H9 (cell line): Measurements from ENCODE around the gene GAREM1. TPM values are rescaled to one million over a fixed set of nuclear protein-coding genes. Genes with fewer than 3 reads are reported as not detected.

ENCODE experiments used
- DNase-seq: peaks from one replicate; pipeline ENCODE4 v3.0.0-alpha.2; 2017
- H2AFZ ChIP-seq: one replicate; pipeline ENCODE4 v1.6.1; 2013; ENCODE audit warnings: mild to moderate bottlenecking, low read length, control low read depth, moderate library complexity
- H2AK5ac ChIP-seq: 2 replicates; pipeline ENCODE4 v1.6.1; 2013; ENCODE audit warnings: low read length, control low read depth, mixed read lengths; ENCODE audit not compliant: insufficient read length
- H2BK120ac ChIP-seq: one replicate; pipeline ENCODE4 v1.6.1; 2013; ENCODE audit warnings: low read depth, mild to moderate bottlenecking, low read length, control low read depth, inconsistent platforms; ENCODE audit not compliant: poor library complexity, severe bottlenecking
- H2BK12ac ChIP-seq: 2 replicates; pipeline ENCODE4 v1.6.1; 2013; ENCODE audit warnings: low read length, control low read depth, mixed read lengths, low read depth; ENCODE audit not compliant: insufficient read length
- H2BK15ac ChIP-seq: 2 replicates; pipeline ENCODE4 v1.6.1; 2013; ENCODE audit warnings: low read depth, low read length, control low read depth
- H2BK20ac ChIP-seq: one replicate; pipeline ENCODE4 v1.6.1; 2013; ENCODE audit warnings: low read depth, mild to moderate bottlenecking, low read length, control low read depth, inconsistent platforms; ENCODE audit not compliant: poor library complexity, severe bottlenecking
- H2BK5ac ChIP-seq: 2 replicates; pipeline ENCODE4 v1.6.1; 2013; ENCODE audit warnings: low read length, control low read depth, mixed read lengths; ENCODE audit not compliant: insufficient read length
- H3K14ac ChIP-seq: 2 replicates; pipeline ENCODE4 v1.6.1; 2013; ENCODE audit warnings: low read length, control low read depth; ENCODE audit not compliant: insufficient read depth
- H3K18ac ChIP-seq: 2 replicates; pipeline ENCODE4 v1.6.1; 2013; ENCODE audit warnings: low read depth, mild to moderate bottlenecking, mixed read lengths, low read length, control low read depth; ENCODE audit not compliant: insufficient read length
- H3K23ac ChIP-seq: 2 replicates; pipeline ENCODE4 v1.6.1; 2013; ENCODE audit warnings: low read length, control low read depth, mixed read lengths, low read depth; ENCODE audit not compliant: insufficient read length
- H3K23me2 ChIP-seq: 2 replicates; pipeline ENCODE4 v1.6.1; 2013; ENCODE audit warnings: low read depth, mild to moderate bottlenecking, mixed read lengths, low read length, control low read depth; ENCODE audit not compliant: insufficient read length, poor library complexity, severe bottlenecking
- H3K27ac ChIP-seq: 2 replicates; pipeline ENCODE4 v1.5.1; 2013; ENCODE audit warnings: low read length, control low read depth, mixed read lengths, low read depth; ENCODE audit not compliant: insufficient read length
- H3K27me3 ChIP-seq: 2 replicates; pipeline ENCODE4 v1.6.1; 2013; ENCODE audit warnings: low read length, control low read depth, inconsistent platforms; ENCODE audit not compliant: insufficient read depth
- H3K4ac ChIP-seq: 2 replicates; pipeline ENCODE4 v1.6.1; 2013; ENCODE audit warnings: low read depth, mild to moderate bottlenecking, control low read depth, inconsistent platforms, low read length, moderate library complexity
- H3K4me1 ChIP-seq: 2 replicates; pipeline ENCODE4 v1.6.1; 2013; ENCODE audit warnings: low read length, control low read depth, inconsistent platforms; ENCODE audit not compliant: insufficient read depth
- H3K4me2 ChIP-seq: 2 replicates; pipeline ENCODE4 v1.6.1; 2013; ENCODE audit warnings: low read length, control low read depth, mixed read lengths; ENCODE audit not compliant: insufficient read length, insufficient read depth
- H3K56ac ChIP-seq: 2 replicates; pipeline ENCODE4 v1.6.1; 2013; ENCODE audit warnings: low read depth, mild to moderate bottlenecking, mixed read lengths, low read length, control low read depth; ENCODE audit not compliant: insufficient read length
- H3K79me1 ChIP-seq: 2 replicates; pipeline ENCODE4 v1.6.1; 2013; ENCODE audit warnings: low read depth, mild to moderate bottlenecking, moderate library complexity, low read length, control low read depth, inconsistent platforms; ENCODE audit not compliant: insufficient read depth, poor library complexity, severe bottlenecking
- H3K79me2 ChIP-seq: 2 replicates; pipeline ENCODE4 v1.6.1; 2013; ENCODE audit warnings: low read length, control low read depth, inconsistent platforms; ENCODE audit not compliant: insufficient read depth
- H3K9ac ChIP-seq: 2 replicates; pipeline ENCODE4 v1.6.1; 2013; ENCODE audit warnings: low read length, control low read depth, mixed read lengths; ENCODE audit not compliant: insufficient read length; ENCODE audit errors: extremely low read depth
- H3K9me3 ChIP-seq: one replicate; pipeline ENCODE4 v1.6.1; 2013; ENCODE audit warnings: low read depth, low read length, inconsistent platforms; ENCODE audit not compliant: control insufficient read depth
- H3T11ph ChIP-seq: one replicate; pipeline ENCODE4 v1.6.1; 2013; ENCODE audit warnings: mild to moderate bottlenecking, low read length, control low read depth, inconsistent platforms
- H4K20me1 ChIP-seq: one replicate; pipeline ENCODE4 v1.6.1; 2013; ENCODE audit not compliant: control insufficient read depth, insufficient read length, insufficient read depth
- H4K5ac ChIP-seq: 2 replicates; pipeline ENCODE4 v1.6.1; 2013; ENCODE audit warnings: low read depth, mild to moderate bottlenecking, mixed read lengths, low read length, control low read depth; ENCODE audit not compliant: insufficient read length
- H4K8ac ChIP-seq: replicated peaks from 2 replicates; pipeline ENCODE4 v1.6.1; 2013; ENCODE audit warnings: low read length, control low read depth, mixed read lengths, low read depth; ENCODE audit not compliant: insufficient read length
- H4K91ac ChIP-seq: 2 replicates; pipeline ENCODE4 v1.6.1; 2013; ENCODE audit warnings: low read depth, mild to moderate bottlenecking, moderate library complexity, mixed read lengths, low read length, control low read depth; ENCODE audit not compliant: insufficient read length
- H3K27ac Mint-ChIP-seq, 3 experiments: 2 replicates in 2 of 3; 3 replicates in 1 of 3; pipeline ENCODE4 v1.8.0; 2020 to 2021; ENCODE audit warnings: mixed read lengths in 3 of 3, mild to moderate bottlenecking in 1 of 3, moderate library complexity in 1 of 3
- H3K27me3 Mint-ChIP-seq: 2 replicates; pipeline ENCODE4 v1.8.0; 2021; ENCODE audit warnings: low read depth, mild to moderate bottlenecking, moderate library complexity, mixed read lengths
- H3K36me3 Mint-ChIP-seq, 3 experiments: 2 replicates in 2 of 3; 3 replicates in 1 of 3; pipeline ENCODE4 v1.8.0; 2020 to 2021; ENCODE audit warnings: low read depth in 3 of 3, mixed read lengths in 3 of 3; ENCODE audit not compliant: insufficient read depth in 1 of 3
- H3K4me1 Mint-ChIP-seq, 2 experiments: 2 replicates each; pipeline ENCODE4 v1.8.0; 2020; ENCODE audit warnings: mixed read lengths in 2 of 2
- H3K4me3 Mint-ChIP-seq, 2 experiments: 2 replicates in 1 of 2; 3 replicates in 1 of 2; pipeline ENCODE4 v1.8.0; 2020 to 2021; ENCODE audit warnings: mild to moderate bottlenecking in 2 of 2, mixed read lengths in 2 of 2, moderate library complexity in 1 of 2
- H3K9me3 Mint-ChIP-seq, 2 experiments: 2 replicates in 1 of 2; 3 replicates in 1 of 2; pipeline ENCODE4 v1.8.0; 2020; ENCODE audit warnings: mild to moderate bottlenecking in 2 of 2, mixed read lengths in 2 of 2, moderate library complexity in 1 of 2
- CTCF ChIP-seq: fragments of 200-600 bp; sonication (generic); conservative IDR thresholded peaks from 3 replicates; pipeline ENCODE4 v1.8.0; 2021; ENCODE audit warnings: antibody characterized with exemption, mild to moderate bottlenecking
- WGBS: extraction: QIAGEN DNeasy Blood & Tissue Kit; methylation state at CpG from one replicate; pipeline ENCODE4 v1.1.7; 2013; ENCODE audit warnings: missing lambda C conversion rate, low lambda C conversion rate, mixed read lengths; ENCODE audit not compliant: insufficient read length; ENCODE audit errors: extremely low coverage; 5-methylcytosine and 5-hydroxymethylcytosine counted together
- total RNA-seq: library from RNA; stranded (reverse); gene quantifications from 2 replicates; pipeline ENCODE4 v1.2.1, GENCODE V29; 2021

The GAREM1 gene
- total RNA-seq, 1 experiment from 2014 or later = 4.4 TPM

GRCh38 chr18:32389191-32389590, 81.5 kb downstream of the GAREM1 start:
- no peak overlapping the region for H2BK120ac ChIP-seq
- no peak overlapping the region for H3K4ac ChIP-seq
- no peak overlapping the region for H2BK5ac ChIP-seq
- Mint-ChIP-seq H3K27ac (no peak overlapping the region), H3K9me3 (no peaks in the 10 kb centered on the region), H3K4me1 (peaks cover 0 to 14% of the 10 kb centered on the region in 2 experiments; a peak in 3 of 4 replicates), H3K36me3 (no peaks in the 10 kb centered on the region), H3K4me3 (no peak overlapping the region), H3K27me3 (no peaks in the 10 kb centered on the region)
- no peak overlapping the region for H2AFZ ChIP-seq
- H4K20me1 ChIP-seq = no peaks in the 10 kb centered on the region
- no CpG with 5 or more reads among the region's 1 CpG for WGBS
- no peak overlapping the region for H3K4me2 ChIP-seq
- H3K27ac ChIP-seq = no peak overlapping the region
- no peak overlapping the region for H4K5ac ChIP-seq
- DNase-seq = no peak
- H3T11ph ChIP-seq = no peak overlapping the region
- no peak overlapping the region for H3K14ac ChIP-seq
- H2AK5ac ChIP-seq = no peak overlapping the region
- no peak overlapping the region for H2BK15ac ChIP-seq
- no peak overlapping the region for H4K91ac ChIP-seq
- H2BK12ac ChIP-seq = no peak overlapping the region
- TF ChIP-seq CTCF = no peak
- no peaks in the 10 kb centered on the region for H3K27me3 ChIP-seq
- H3K18ac ChIP-seq = no peak overlapping the region
- H3K9ac ChIP-seq = no peak overlapping the region
- H3K56ac ChIP-seq = no peak overlapping the region
- no peak overlapping the region for H4K8ac ChIP-seq
- H3K23me2 ChIP-seq = no peaks in the 10 kb centered on the region
- no peaks in the 10 kb centered on the region for H3K4me1 ChIP-seq
- H3K79me1 ChIP-seq = no peaks in the 10 kb centered on the region
- H2BK20ac ChIP-seq = no peak overlapping the region
- no peaks in the 10 kb centered on the region for H3K79me2 ChIP-seq
- no peak overlapping the region for H3K23ac ChIP-seq
- no peaks in the 10 kb centered on the region for H3K9me3 ChIP-seq
